ENCODE data around the gene LSM4.

Gene LSM4

DNA sequence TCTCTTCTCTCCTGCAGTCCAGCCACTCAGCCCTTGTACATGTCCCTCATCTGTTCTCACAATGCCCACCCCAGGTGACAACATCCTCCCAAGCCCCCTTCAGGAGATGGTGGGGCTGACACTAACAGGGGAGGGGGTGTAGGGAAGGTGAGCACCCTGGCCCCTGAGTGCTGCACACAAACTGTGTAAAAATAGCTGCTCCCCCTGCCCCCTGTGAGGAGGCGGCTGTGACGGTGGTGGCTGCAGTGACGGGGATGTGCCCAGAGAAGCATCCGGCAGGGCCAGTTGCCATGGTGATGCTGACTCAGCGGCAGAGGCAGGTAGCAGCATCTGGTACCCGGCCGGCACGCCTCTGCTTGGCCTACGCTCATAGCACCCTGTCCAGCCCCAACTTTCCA lies 28.4 kb downstream of the LSM4 start:
- peak overlapping the region; percentile 71 for H2BK5ac ChIP-seq (ENCODE audit: low read length)

DNA sequence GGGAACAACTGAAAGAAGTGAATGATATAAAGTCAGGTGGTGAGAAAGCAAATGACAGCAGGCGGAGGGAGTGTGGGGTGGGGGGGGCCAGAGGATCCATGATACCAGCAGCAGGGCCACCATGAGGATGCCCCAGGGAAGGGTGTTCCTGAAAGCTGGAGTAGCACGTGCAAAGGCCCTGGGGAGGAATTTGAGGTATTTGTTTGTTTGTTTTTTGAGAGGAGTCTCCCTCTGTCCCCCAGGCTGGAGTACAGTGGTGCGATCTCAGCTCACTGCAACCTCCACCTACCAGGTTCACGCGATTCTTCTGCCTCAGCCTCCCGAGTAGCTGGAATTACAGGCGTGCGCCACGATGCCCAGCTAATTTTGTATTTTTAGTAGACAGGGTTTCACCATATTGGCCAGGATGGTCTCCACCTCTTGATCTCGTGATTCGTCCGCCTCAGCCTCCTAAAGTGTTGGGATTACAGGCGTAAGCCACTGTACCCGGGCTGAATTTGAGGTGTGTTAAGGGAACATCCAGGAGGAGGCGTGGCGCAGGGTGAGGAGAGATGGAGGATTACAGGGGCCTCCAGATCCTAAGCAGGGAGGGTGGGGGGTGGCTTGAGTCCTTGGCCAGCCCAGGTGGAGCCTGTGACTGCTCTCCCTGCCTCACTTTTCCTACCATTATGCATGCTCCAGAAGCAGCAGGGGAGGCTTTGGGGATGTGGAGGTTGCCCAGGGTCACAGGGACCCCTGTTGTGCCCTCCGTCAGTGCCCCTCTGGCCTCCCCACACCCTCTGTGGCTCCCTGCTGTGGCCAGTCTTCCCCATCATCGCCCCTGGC lies 29.0 kb downstream of the LSM4 start:
- H2BK12ac ChIP-seq (ENCODE audit: low read length), result peak overlapping the region; percentile 33
- H3K14ac ChIP-seq (ENCODE audit: low read length), result peak overlapping the region; percentile 89
- peak overlapping the region; percentile 44 for H3K9ac ChIP-seq (ENCODE audit: low read depth, low read length, poor library complexity)
- no peaks in the 10 kb centered on the region for H3K9me3 ChIP-seq (replicated peaks in 1 of 2; ENCODE audit: control insufficient read depth in 2 of 2, insufficient read depth in 1 of 2, low read depth in 1 of 2, low read length in 2 of 2)
- H3K79me1 ChIP-seq (ENCODE audit: low read depth, low read length), result no peaks in the 10 kb centered on the region
- peak overlapping the region; percentile 48 for H2BK120ac ChIP-seq (ENCODE audit: low read depth, low read length)
- peak overlapping the region; percentile 33 for H3K27ac ChIP-seq (replicated peaks; ENCODE audit: low read length)
- peaks cover 0 to 2% (median 0%) of the 10 kb centered on the region in 3 experiments for H3K27me3 ChIP-seq (ENCODE audit: control insufficient read depth in 3 of 3, insufficient read depth in 3 of 3, low read depth in 1 of 3, low read length in 3 of 3)
- WGBS, 2 donors (ENCODE audit: extremely low coverage in 2 of 2, insufficient read length in 2 of 2, insufficient replicate concordance in 1 of 2), result no CpG with 5 or more reads among the region's 18 CpGs
- H2BK15ac ChIP-seq (ENCODE audit: low read length), result peak overlapping the region; percentile 99
- peak overlapping the region; percentile 8 for H3K4ac ChIP-seq (ENCODE audit: low read length)
- no peak for DNase-seq (ENCODE audit: low spot score)
- H3K36me3 ChIP-seq (replicated peaks in 1 of 2; ENCODE audit: control insufficient read depth in 2 of 2, insufficient read depth in 2 of 2, low read length in 2 of 2), result no peaks in the 10 kb centered on the region
- H2BK5ac ChIP-seq (ENCODE audit: low read length), result peak overlapping the region; percentile 71
- peak overlapping the region; percentile 73 for H3K23ac ChIP-seq (ENCODE audit: low read depth, low read length, poor library complexity)
- H3K4me1 ChIP-seq (ENCODE audit: control insufficient read depth in 2 of 2, insufficient read depth in 1 of 2, low read depth in 1 of 2, low read length in 2 of 2), result peaks cover 22 to 25% of the 10 kb centered on the region in 2 donors
- peak overlapping the region; percentile 95 for H3K18ac ChIP-seq (ENCODE audit: low read length)
- peak overlapping the region; percentile 89 for H2AFZ ChIP-seq (ENCODE audit: low read length)
- H3K4me3 ChIP-seq (ENCODE audit: low read length in 2 of 2), result no peak overlapping the region
- no peak overlapping the region for H3K4me2 ChIP-seq (ENCODE audit: insufficient read depth, low read length, poor library complexity, severe bottlenecking)
- no peak overlapping the region for H4K91ac ChIP-seq (ENCODE audit: low read depth, low read length, poor library complexity)
- H4K8ac ChIP-seq (ENCODE audit: low read depth, low read length), result no peak overlapping the region
- H2AK5ac ChIP-seq (ENCODE audit: low read depth, low read length), result peak overlapping the region; percentile 99

More for the DNA sequence above, 28.4 kb downstream of the LSM4 start:
- H3K23ac ChIP-seq (ENCODE audit: low read depth, low read length, poor library complexity), result peak overlapping the region; percentile 73
- no peak overlapping the region for H3K4ac ChIP-seq (ENCODE audit: low read length)
- no CpG with 5 or more reads among the region's 9 CpGs for WGBS, 2 donors (ENCODE audit: extremely low coverage in 2 of 2, insufficient read length in 2 of 2, insufficient replicate concordance in 1 of 2)
- no peak overlapping the region for H3K27ac ChIP-seq (replicated peaks; ENCODE audit: low read length)
- H2BK12ac ChIP-seq (ENCODE audit: low read length), result peak overlapping the region; percentile 73
- peak overlapping the region; percentile 99 for H2AK5ac ChIP-seq (ENCODE audit: low read depth, low read length)
- no peak for DNase-seq (ENCODE audit: low spot score)
- peak overlapping the region; percentile 89 for H3K14ac ChIP-seq (ENCODE audit: low read length)
- H4K8ac ChIP-seq (ENCODE audit: low read depth, low read length), result no peak overlapping the region
- H3K18ac ChIP-seq (ENCODE audit: low read length), result peak overlapping the region; percentile 95
- H3K4me3 ChIP-seq (ENCODE audit: low read length in 2 of 2), result no peak overlapping the region
- no peaks in the 10 kb centered on the region for H3K9me3 ChIP-seq (replicated peaks in 1 of 2; ENCODE audit: control insufficient read depth in 2 of 2, insufficient read depth in 1 of 2, low read depth in 1 of 2, low read length in 2 of 2)
- H2BK15ac ChIP-seq (ENCODE audit: low read length), result peak overlapping the region; percentile 99
- H2AFZ ChIP-seq (ENCODE audit: low read length), result no peak overlapping the region
- H3K36me3 ChIP-seq (replicated peaks in 1 of 2; ENCODE audit: control insufficient read depth in 2 of 2, insufficient read depth in 2 of 2, low read length in 2 of 2), result no peaks in the 10 kb centered on the region
- peaks cover 22 to 25% of the 10 kb centered on the region in 2 donors for H3K4me1 ChIP-seq (ENCODE audit: control insufficient read depth in 2 of 2, insufficient read depth in 1 of 2, low read depth in 1 of 2, low read length in 2 of 2)
- peak overlapping the region; percentile 44 for H3K9ac ChIP-seq (ENCODE audit: low read depth, low read length, poor library complexity)
- no peak overlapping the region for H4K91ac ChIP-seq (ENCODE audit: low read depth, low read length, poor library complexity)
- H2BK120ac ChIP-seq (ENCODE audit: low read depth, low read length), result no peak overlapping the region
- no peaks in the 10 kb centered on the region for H3K79me1 ChIP-seq (ENCODE audit: low read depth, low read length)
- no peak overlapping the region for H3K4me2 ChIP-seq (ENCODE audit: insufficient read depth, low read length, poor library complexity, severe bottlenecking)
- peaks cover 0 to 2% (median 0%) of the 10 kb centered on the region in 3 experiments for H3K27me3 ChIP-seq (ENCODE audit: control insufficient read depth in 3 of 3, insufficient read depth in 3 of 3, low read depth in 1 of 3, low read length in 3 of 3)

DNA sequence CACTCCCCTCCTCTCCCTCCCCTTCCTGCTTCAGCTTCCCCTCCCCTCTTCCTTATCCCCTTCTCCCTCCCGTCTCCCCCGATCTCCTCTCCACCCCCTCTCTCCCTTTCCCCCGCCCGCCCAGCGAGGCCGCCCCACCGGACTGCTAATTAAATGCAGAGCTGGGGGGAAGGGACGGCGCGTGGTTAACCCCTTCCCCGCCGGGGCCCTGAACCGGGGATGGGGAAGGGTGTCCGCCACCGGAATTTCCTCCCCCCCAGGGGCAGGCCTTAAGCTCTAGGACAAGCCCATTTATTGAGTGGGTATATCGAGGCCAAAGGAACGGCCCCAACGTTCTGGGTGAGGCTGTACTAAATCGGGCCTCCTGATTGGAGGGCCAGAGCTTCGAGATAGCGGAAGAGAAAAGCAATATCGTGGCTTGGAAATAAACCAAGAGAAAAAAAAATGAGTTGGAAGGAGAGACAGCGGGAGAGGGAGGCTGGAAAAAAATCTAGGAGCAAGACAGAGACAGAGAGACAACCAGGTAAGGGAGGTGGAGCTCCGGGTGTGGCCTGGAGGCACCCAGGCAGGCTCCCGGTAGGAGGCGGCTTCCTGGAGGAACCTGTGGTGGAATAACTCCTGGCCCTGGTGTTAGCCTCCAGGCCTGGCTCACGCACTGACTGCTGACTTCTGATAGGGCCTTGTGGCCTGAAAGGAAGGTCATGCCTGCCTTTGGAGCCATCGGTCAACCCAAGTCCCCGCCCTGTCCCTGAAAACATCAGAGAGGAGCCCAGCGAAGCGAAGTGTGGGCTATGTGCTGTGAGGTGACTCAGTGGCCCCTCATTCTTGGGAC lies 29.9 kb downstream of the LSM4 start:
- Histone ChIP-seq H3K23ac (ENCODE audit: low read depth, low read length, poor library complexity) (peak overlapping the region; percentile 32), H4K8ac (ENCODE audit: low read depth, low read length) (no peak overlapping the region), H3K4me1 (ENCODE audit: control insufficient read depth in 2 of 2, insufficient read depth in 1 of 2, low read depth in 1 of 2, low read length in 2 of 2) (peaks cover 26 to 27% of the 10 kb centered on the region in 2 donors), H3K9me3 (replicated peaks in 1 of 2; ENCODE audit: control insufficient read depth in 2 of 2, insufficient read depth in 1 of 2, low read depth in 1 of 2, low read length in 2 of 2) (no peaks in the 10 kb centered on the region), H3K4ac (ENCODE audit: low read length) (peak overlapping the region; percentile 1), H3K36me3 (replicated peaks in 1 of 2; ENCODE audit: control insufficient read depth in 2 of 2, insufficient read depth in 2 of 2, low read length in 2 of 2) (no peaks in the 10 kb centered on the region), H3K27me3 (ENCODE audit: control insufficient read depth in 3 of 3, insufficient read depth in 3 of 3, low read depth in 1 of 3, low read length in 3 of 3) (peaks cover 0 to 2% (median 0%) of the 10 kb centered on the region in 3 experiments), H4K91ac (ENCODE audit: low read depth, low read length, poor library complexity) (no peak overlapping the region), H3K9ac (ENCODE audit: low read depth, low read length, poor library complexity) (no peak overlapping the region), H3K18ac (ENCODE audit: low read length) (peak overlapping the region; percentile 70), H3K14ac (ENCODE audit: low read length) (no peak overlapping the region), H2BK120ac (ENCODE audit: low read depth, low read length) (peak overlapping the region; percentile 93), H3K4me2 (ENCODE audit: insufficient read depth, low read length, poor library complexity, severe bottlenecking) (peak overlapping the region; percentile 90), H3K79me1 (ENCODE audit: low read depth, low read length) (no peaks in the 10 kb centered on the region), H2AFZ (ENCODE audit: low read length) (peak overlapping the region; percentile 89), H2AK5ac (ENCODE audit: low read depth, low read length) (peak overlapping the region; percentile 23), H2BK12ac (ENCODE audit: low read length) (peak overlapping the region; percentile 33), H2BK15ac (ENCODE audit: low read length) (no peak overlapping the region), H3K27ac (replicated peaks; ENCODE audit: low read length) (peak overlapping the region; percentile 33), H2BK5ac (ENCODE audit: low read length) (peak overlapping the region; percentile 99), H3K4me3 (ENCODE audit: low read length in 2 of 2) (peak overlapping the region; percentile 82 to 85)
- peak; percentile 82 for DNase-seq (ENCODE audit: low spot score)
- WGBS, 2 donors (ENCODE audit: extremely low coverage in 2 of 2, insufficient read length in 2 of 2, insufficient replicate concordance in 1 of 2), result no CpG with 5 or more reads among the region's 31 CpGs
